Heart left ventricle (tissue), 13 donors: ENCODE results near the gene CYSRT1.

Experiments
- POLR2A ChIP-seq, 2 donors: fragments of 450-650 bp; IDR thresholded peaks; one replicate each; pipeline ENCODE4 v1.6.1; 2017; ENCODE audit warnings: antibody characterized with exemption in 2 of 2, mild to moderate bottlenecking in 2 of 2, moderate library complexity in 2 of 2
- TF ChIP-seq, protein P1 (sequence below), 12 donors: fragments of 200-600 bp; sonication (generic) in 4 of 12; IDR thresholded peaks; one replicate each; pipeline versions ENCODE4 v1.5.0 to v1.8.0; 2018 to 2022; ENCODE audit warnings: antibody characterized with exemption in 12 of 12, mild to moderate bottlenecking in 5 of 12
- donor health status: ischemic (EF 13 %, LVEDD 7.1; RV severe dilation, severe dysfunction).
- donor health status: DM: no; HTN: yes; CAD: no.
- donor health status: DM: no; HTN: no; CAD: no.
- donor health status: ischemic (EF 25% LVEDD 6.9; RV normal size, moderate dysfunction).
- donor health status: ischemic (EF 25% LVEDD 5.7; RV mildly dilated, moderate dysfunction).
- donor health status: ischemic (EF 35%, LVEDD 5.7; RV mildly dilated, moderate dysfunction).
- donor health status: nonischemic (EF 11% LVEDD 7.7; RV severe dilation, severe dysfunction).
- donor health status: DM: yes; HTN: yes; CAD: no.
- donor health status: PGD.
- donor health status: ischemic (EF 29% LVEDD 5.4; RV normal size, mild dysfunction).
- donor health status: nonischemic (EF 23%, LVEDD 6.1; RV moderate dilation, normal function).

- TF ChIP-seq, protein P1, sequence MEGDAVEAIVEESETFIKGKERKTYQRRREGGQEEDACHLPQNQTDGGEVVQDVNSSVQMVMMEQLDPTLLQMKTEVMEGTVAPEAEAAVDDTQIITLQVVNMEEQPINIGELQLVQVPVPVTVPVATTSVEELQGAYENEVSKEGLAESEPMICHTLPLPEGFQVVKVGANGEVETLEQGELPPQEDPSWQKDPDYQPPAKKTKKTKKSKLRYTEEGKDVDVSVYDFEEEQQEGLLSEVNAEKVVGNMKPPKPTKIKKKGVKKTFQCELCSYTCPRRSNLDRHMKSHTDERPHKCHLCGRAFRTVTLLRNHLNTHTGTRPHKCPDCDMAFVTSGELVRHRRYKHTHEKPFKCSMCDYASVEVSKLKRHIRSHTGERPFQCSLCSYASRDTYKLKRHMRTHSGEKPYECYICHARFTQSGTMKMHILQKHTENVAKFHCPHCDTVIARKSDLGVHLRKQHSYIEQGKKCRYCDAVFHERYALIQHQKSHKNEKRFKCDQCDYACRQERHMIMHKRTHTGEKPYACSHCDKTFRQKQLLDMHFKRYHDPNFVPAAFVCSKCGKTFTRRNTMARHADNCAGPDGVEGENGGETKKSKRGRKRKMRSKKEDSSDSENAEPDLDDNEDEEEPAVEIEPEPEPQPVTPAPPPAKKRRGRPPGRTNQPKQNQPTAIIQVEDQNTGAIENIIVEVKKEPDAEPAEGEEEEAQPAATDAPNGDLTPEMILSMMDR (IDR thresholded peaks at IDR 0.05), result no peak
- no peak for TF ChIP-seq POLR2A (IDR thresholded peaks at IDR 0.05)
These were observed 23.6 kb upstream of the CYSRT1 start for GRCh38 chr9:137201205-137201868.
